Subcutaneous abdominal adipose tissue (tissue), 5 donors: ENCODE data around the gene CADM4.
"Not testable (repeated sequence)": the region's sequence is repeated elsewhere in the genome, so short reads cannot be mapped to it uniquely, and the experiment has no call there.

Experiments used
- H3K27ac ChIP-seq: one replicate; pipeline ENCODE4 v1.7.0; 2013; ENCODE audit warnings: low read depth, mild to moderate bottlenecking, inconsistent platforms, low read length, moderate library complexity
- H3K27me3 ChIP-seq, 5 donors: one replicate each; pipeline ENCODE4 v1.7.0; 2013; ENCODE audit warnings: low read length in 5 of 5, inconsistent platforms in 1 of 5; ENCODE audit not compliant: control insufficient read depth in 5 of 5, insufficient read depth in 4 of 5
- H3K36me3 ChIP-seq, 5 donors: one replicate each; pipeline ENCODE4 v1.7.0; 2013; ENCODE audit warnings: low read length in 5 of 5; ENCODE audit not compliant: control insufficient read depth in 5 of 5, insufficient read depth in 5 of 5
- H3K4me1 ChIP-seq, 5 donors: one replicate each; pipeline ENCODE4 v1.7.0; 2013; ENCODE audit warnings: low read length in 5 of 5, mild to moderate bottlenecking in 3 of 5, moderate library complexity in 1 of 5; ENCODE audit not compliant: control insufficient read depth in 5 of 5, insufficient read depth in 5 of 5
- H3K4me3 ChIP-seq, 5 donors: one replicate each; pipeline ENCODE4 v1.7.0; 2013; ENCODE audit warnings: low read length in 5 of 5, low read depth in 1 of 5
- H3K9ac ChIP-seq, 5 donors: one replicate each; pipeline ENCODE4 v1.7.0; 2013; ENCODE audit warnings: low read length in 5 of 5, mild to moderate bottlenecking in 4 of 5, moderate library complexity in 3 of 5
- H3K9me3 ChIP-seq, 5 donors: one replicate each; pipeline ENCODE4 v1.7.0; 2013; ENCODE audit warnings: low read length in 5 of 5; ENCODE audit not compliant: control insufficient read depth in 5 of 5
- donor health status: healthy.
- donor health status: healthy.
- donor health status: healthy.
- donor health status: healthy.
- donor health status: healthy.

The CADM4 gene

GRCh38 chr19:43664018-43664417 lies 24.4 kb upstream of the CADM4 start:
- H3K27me3 ChIP-seq: no peaks in the 10 kb centered on the region
- no peak overlapping the region for H3K27ac ChIP-seq
- H3K9me3 ChIP-seq: no peaks in the 10 kb centered on the region
- peaks cover 0 to 23% (median 10%) of the 10 kb centered on the region in 5 donors for H3K4me1 ChIP-seq
- H3K36me3 ChIP-seq: peaks cover 0 to 58% (median 25%) of the 10 kb centered on the region in 5 donors
- no peak overlapping the region for H3K4me3 ChIP-seq
- no peak overlapping the region for H3K9ac ChIP-seq

- Histone ChIP-seq H3K27ac (no peak overlapping the region), H3K9ac (no peak overlapping the region), H3K4me1 (peaks cover 0 to 16% (median 1%) of the 10 kb centered on the region in 5 donors), H3K36me3 (peaks cover 0 to 62% (median 25%) of the 10 kb centered on the region in 5 donors), H3K27me3 (no peaks in the 10 kb centered on the region), H3K4me3 (no peak overlapping the region), H3K9me3 (peaks cover 0 to 8% (median 7%) of the 10 kb centered on the region in 5 donors)
Observed at GRCh38 chr19:43662487-43662886, 22.8 kb upstream of the CADM4 start.

- Histone ChIP-seq H3K4me1 (peaks cover 0 to 14% (median 0%) of the 10 kb centered on the region in 5 donors), H3K27ac (no peak overlapping the region), H3K9ac (no peak overlapping the region), H3K4me3 (no peak overlapping the region), H3K36me3 (peaks cover 0 to 56% (median 21%) of the 10 kb centered on the region in 5 donors), H3K9me3 (peaks cover 0 to 8% (median 7%) of the 10 kb centered on the region in 5 donors), H3K27me3 (no peaks in the 10 kb centered on the region)
Observed at GRCh38 chr19:43660971-43661360, 21.3 kb upstream of the CADM4 start.

- no peak overlapping the region for H3K27ac ChIP-seq
Observed at GRCh38 chr19:43660301-43660970, 20.8 kb upstream of the CADM4 start.

GRCh38 chr19:43658494-43658893 lies 18.8 kb upstream of the CADM4 start:
- peaks cover 0 to 3% (median 0%) of the 10 kb centered on the region in 5 donors for H3K4me1 ChIP-seq
- H3K27me3 ChIP-seq: no peaks in the 10 kb centered on the region
- no peak overlapping the region for H3K27ac ChIP-seq
- H3K9me3 ChIP-seq: peaks cover 0 to 8% (median 7%) of the 10 kb centered on the region in 5 donors
- no peak overlapping the region for H3K9ac ChIP-seq
- peak overlapping the region in 1 of 5 donors; percentile 18 for H3K4me3 ChIP-seq
- peaks cover 0 to 54% (median 22%) of the 10 kb centered on the region in 5 donors for H3K36me3 ChIP-seq

More at GRCh38 chr19:43660301-43660970, 20.8 kb upstream of the CADM4 start:
- H3K9ac ChIP-seq: no peak overlapping the region
- H3K4me3 ChIP-seq: no peak overlapping the region
- no peaks in the 10 kb centered on the region for H3K27me3 ChIP-seq
- H3K36me3 ChIP-seq: peaks cover 0 to 54% (median 23%) of the 10 kb centered on the region in 5 donors
- H3K4me1 ChIP-seq: peaks cover 0 to 14% (median 0%) of the 10 kb centered on the region in 5 donors
- H3K9me3 ChIP-seq: peaks cover 0 to 8% (median 7%) of the 10 kb centered on the region in 5 donors

- Histone ChIP-seq H3K36me3 (peaks cover 0 to 54% (median 26%) of the 10 kb centered on the region in 5 donors), H3K9ac (no peak overlapping the region), H3K27me3 (no peaks in the 10 kb centered on the region), H3K27ac (no peak overlapping the region), H3K4me1 (no peaks in the 10 kb centered on the region), H3K9me3 (peaks cover 0 to 8% (median 7%) of the 10 kb centered on the region in 5 donors), H3K4me3 (peak overlapping the region in 1 of 5 donors; percentile 18)
Observed at GRCh38 chr19:43658001-43658400, 18.4 kb upstream of the CADM4 start.

GRCh38 chr19:43656436-43656835 lies 16.8 kb upstream of the CADM4 start:
- H3K9me3 ChIP-seq: peaks cover 0 to 8% (median 7%) of the 10 kb centered on the region in 5 donors
- H3K27me3 ChIP-seq: no peaks in the 10 kb centered on the region
- no peak overlapping the region for H3K9ac ChIP-seq
- H3K27ac ChIP-seq: no peak overlapping the region
- peaks cover 0 to 5% (median 0%) of the 10 kb centered on the region in 5 donors for H3K4me1 ChIP-seq
- no peak overlapping the region for H3K4me3 ChIP-seq
- peaks cover 0 to 58% (median 31%) of the 10 kb centered on the region in 5 donors for H3K36me3 ChIP-seq

- H3K9ac ChIP-seq: no peak overlapping the region
- H3K27me3 ChIP-seq: no peaks in the 10 kb centered on the region
- H3K4me1 ChIP-seq: peaks cover 0 to 5% (median 0%) of the 10 kb centered on the region in 5 donors
- peaks cover 0 to 68% (median 34%) of the 10 kb centered on the region in 5 donors for H3K36me3 ChIP-seq
- H3K9me3 ChIP-seq: no peaks in the 10 kb centered on the region
- H3K27ac ChIP-seq: no peak overlapping the region
- no peak overlapping the region for H3K4me3 ChIP-seq
Observed at GRCh38 chr19:43652546-43652874, 12.9 kb upstream of the CADM4 start.

- peaks cover 0 to 5% (median 0%) of the 10 kb centered on the region in 5 donors for H3K4me1 ChIP-seq
- H3K9me3 ChIP-seq: no peaks in the 10 kb centered on the region
- H3K4me3 ChIP-seq: peak overlapping the region in 1 of 5 donors; percentile 25
- H3K27ac ChIP-seq: no peak overlapping the region
- H3K9ac ChIP-seq: no peak overlapping the region
- H3K36me3 ChIP-seq: peaks cover 0 to 72% (median 34%) of the 10 kb centered on the region in 5 donors
- H3K27me3 ChIP-seq: no peaks in the 10 kb centered on the region
Observed at GRCh38 chr19:43651758-43652545, 12.3 kb upstream of the CADM4 start.

GRCh38 chr19:43650276-43650675 lies 10.6 kb upstream of the CADM4 start:
- not testable (repeated sequence) for H3K27me3 ChIP-seq, H3K4me3 ChIP-seq, H3K27ac ChIP-seq, H3K9ac ChIP-seq, H3K9me3 ChIP-seq, H3K4me1 ChIP-seq
- H3K36me3 ChIP-seq: peaks cover 0 to 67% (median 24%) of the 10 kb centered on the region in 5 donors
